Right lobe of liver (tissue), 4 donors: ENCODE results near the gene NFATC3.

Experiments used
- CTCF ChIP-seq, 4 donors: fragments of 200-600 bp in 3 of 4; fragments of 450-650 bp in 1 of 4; IDR thresholded peaks; one replicate each; pipeline versions ENCODE4 v1.5.1 to v1.8.0; 2016 to 2022; ENCODE audit warnings: antibody characterized with exemption in 4 of 4, mild to moderate bottlenecking in 2 of 4
- POLR2A ChIP-seq: fragments of 450-650 bp; IDR thresholded peaks from one replicate; pipeline ENCODE4 v1.6.1; 2017; ENCODE audit warnings: antibody characterized with exemption, mild to moderate bottlenecking
- donor health status: DM: no; HTN: no; CAD: no.
- donor health status: DM: no; HTN: no; CAD: no.
- donor health status: DM: no; HTN: yes; CAD: no.

GRCh38 chr16:68228652-68229051 lies 143.5 kb downstream of the NFATC3 start:
- TF ChIP-seq CTCF (IDR thresholded peaks at IDR 0.05), result no peak
- TF ChIP-seq POLR2A, result no peak
